Stimulated activated naive CD8-positive, alpha-beta T cell treated with anti-CD3 and anti-CD28 coated beads, Interleukin-15, amount 100 ng/mL, for 72 hours (primary cell): Measurements from ENCODE around the gene SPRY4.
"Not testable (repeated sequence)": the region's sequence is repeated elsewhere in the genome, so short reads cannot be mapped to it uniquely, and the experiment has no call there.

Experiments
- ATAC-seq: fragments of 150-1000 bp; cut with Tn5 transposase; 2 replicates; pipeline ENCODE4 v1.10.0; 2021; ENCODE audit warnings: mild to moderate bottlenecking, moderate library complexity
- DNase-seq, 2 donors: peaks; one replicate each; pipeline ENCODE4 v3.0.0; 2021 to 2022
- H3K27ac Mint-ChIP-seq, 2 donors: one replicate each; pipeline ENCODE4 v1.8.0; 2022; ENCODE audit warnings: mild to moderate bottlenecking in 2 of 2, mixed read lengths in 2 of 2, moderate library complexity in 2 of 2
- H3K27me3 Mint-ChIP-seq: one replicate; pipeline ENCODE4 v1.8.0; 2022; ENCODE audit warnings: mixed read lengths
- H3K4me1 Mint-ChIP-seq: one replicate; pipeline ENCODE4 v1.8.0; 2022; ENCODE audit warnings: mild to moderate bottlenecking, mixed read lengths
- H3K4me3 Mint-ChIP-seq, 2 donors: one replicate each; pipeline ENCODE4 v1.8.0; 2022; ENCODE audit warnings: mild to moderate bottlenecking in 2 of 2, mixed read lengths in 2 of 2, moderate library complexity in 1 of 2
- H3K9me3 Mint-ChIP-seq, 2 donors: one replicate each; pipeline ENCODE4 v1.8.0; 2022; ENCODE audit warnings: mixed read lengths in 2 of 2

The SPRY4 gene

DNA sequence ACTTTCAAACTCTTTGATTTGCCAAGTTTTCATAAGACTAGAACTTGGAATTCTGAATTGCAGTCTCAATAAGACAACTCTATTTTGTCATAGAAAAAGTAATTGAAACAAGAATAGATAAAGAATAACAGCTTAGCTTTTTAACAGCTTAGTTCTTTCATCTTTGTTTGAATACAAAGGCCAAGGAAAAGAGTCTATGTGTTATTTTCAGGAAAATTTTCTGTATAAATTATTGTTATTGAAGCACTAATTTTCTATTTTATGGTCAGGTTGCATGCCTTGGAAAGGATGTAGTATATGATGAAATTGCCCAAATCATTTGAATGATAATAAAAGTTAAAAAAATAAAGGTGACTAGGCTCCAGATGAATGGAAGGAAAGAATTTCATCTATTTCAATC lies 25.2 kb upstream of the SPRY4 start:
- Mint-ChIP-seq H3K9me3 (peaks cover 0 to 12% of the 10 kb centered on the region in 2 donors), H3K27ac (peak overlapping the region in 1 of 2 donors; percentile 63), H3K27me3 (peaks cover 9% of the 10 kb centered on the region), H3K4me1 (peaks cover 12% of the 10 kb centered on the region), H3K4me3 (no peak overlapping the region)
- DNase-seq (no peak), ATAC-seq (no peak)

- no peak overlapping the region for H3K4me3 Mint-ChIP-seq
- no peak for ATAC-seq
- H3K27ac Mint-ChIP-seq: no peak overlapping the region
- H3K9me3 Mint-ChIP-seq: peaks cover 8 to 33% of the 10 kb centered on the region in 2 donors
- H3K4me1 Mint-ChIP-seq: no peaks in the 10 kb centered on the region
- DNase-seq: no peak
- peaks cover 9% of the 10 kb centered on the region for H3K27me3 Mint-ChIP-seq
Measured at GRCh38 chr5:142346706-142347105, 21.9 kb upstream of the SPRY4 start.

DNA sequence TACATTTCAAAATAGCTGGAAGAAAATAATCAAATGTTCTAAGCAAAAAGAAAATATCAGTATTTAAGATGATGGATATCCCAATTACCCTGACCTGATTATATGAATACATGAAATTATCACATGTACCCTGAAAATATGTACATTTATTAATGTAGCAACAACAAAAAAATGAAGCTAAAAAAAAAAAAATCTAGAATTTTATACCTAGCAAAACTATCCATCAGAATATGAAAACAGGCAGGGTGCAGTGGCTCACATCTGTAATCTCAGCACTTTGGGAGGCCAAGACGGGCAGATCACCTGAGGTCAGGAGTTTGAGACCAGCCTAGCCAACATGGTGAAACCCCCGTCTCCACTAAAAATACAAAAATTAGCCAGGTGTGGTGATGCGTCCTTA lies 20.1 kb upstream of the SPRY4 start:
- H3K27ac Mint-ChIP-seq, ATAC-seq, H3K4me3 Mint-ChIP-seq, H3K4me1 Mint-ChIP-seq, DNase-seq: not testable (repeated sequence)
- H3K27me3 Mint-ChIP-seq: peaks cover 21% of the 10 kb centered on the region
- peaks cover 8 to 33% of the 10 kb centered on the region in 2 donors for H3K9me3 Mint-ChIP-seq

DNA sequence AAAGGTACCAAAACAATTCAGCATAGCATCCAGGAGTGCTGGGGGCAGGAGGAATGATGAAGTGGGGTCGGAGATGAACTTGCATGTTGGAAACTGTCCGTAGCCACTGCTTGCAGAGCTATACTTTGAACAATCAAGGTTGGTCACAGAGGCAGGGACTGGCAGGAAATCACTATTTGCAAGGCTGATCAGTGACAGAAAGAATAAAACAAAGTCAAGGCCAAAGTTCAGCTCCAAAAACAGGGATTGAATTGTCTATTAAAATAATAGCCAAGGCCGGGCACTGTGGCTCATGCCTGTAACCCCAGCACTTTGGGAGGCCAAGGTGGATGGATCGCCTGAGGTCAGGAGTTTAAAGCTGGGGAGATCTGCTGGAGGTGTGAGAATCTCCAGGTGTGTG lies 18.7 kb upstream of the SPRY4 start:
- DNase-seq (no peak), ATAC-seq (no peak)
- Mint-ChIP-seq H3K4me3 (no peak overlapping the region), H3K9me3 (peaks cover 8 to 33% of the 10 kb centered on the region in 2 donors), H3K4me1 (no peaks in the 10 kb centered on the region), H3K27ac (no peak overlapping the region), H3K27me3 (peaks cover 23% of the 10 kb centered on the region)

GRCh38 chr5:142342128-142342981 lies 17.5 kb upstream of the SPRY4 start:
- DNase-seq: no peak
- no peak overlapping the region for H3K27ac Mint-ChIP-seq
- no peaks in the 10 kb centered on the region for H3K4me1 Mint-ChIP-seq
- peaks cover 23% of the 10 kb centered on the region for H3K27me3 Mint-ChIP-seq
- H3K9me3 Mint-ChIP-seq: peaks cover 8 to 32% of the 10 kb centered on the region in 2 donors
- no peak overlapping the region for H3K4me3 Mint-ChIP-seq
- ATAC-seq: no peak

DNA sequence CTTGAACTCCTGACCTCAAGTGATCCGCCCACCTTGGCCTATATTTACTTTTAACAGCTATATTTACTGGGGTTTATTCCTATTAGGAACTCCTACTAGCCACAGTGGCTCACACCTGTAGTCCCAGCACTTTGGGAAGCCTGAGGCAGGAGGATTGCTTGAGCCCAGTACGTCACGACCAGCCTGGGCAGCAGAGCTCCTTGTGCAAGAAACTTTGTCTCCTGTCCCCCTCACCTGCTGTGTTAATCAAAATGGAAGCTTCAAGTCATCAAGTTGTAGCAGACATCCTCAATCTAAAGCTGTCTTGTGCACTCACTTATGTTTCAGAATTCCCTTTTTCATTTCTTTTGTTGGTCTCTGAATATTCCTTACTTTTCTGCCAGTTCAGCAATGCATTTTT lies 15.0 kb upstream of the SPRY4 start:
- no peak for DNase-seq
- Mint-ChIP-seq H3K4me3 (no peak overlapping the region), H3K27me3 (peaks cover 15% of the 10 kb centered on the region), H3K9me3 (peaks cover 8 to 19% of the 10 kb centered on the region in 2 donors), H3K4me1 (no peaks in the 10 kb centered on the region), H3K27ac (no peak overlapping the region)
- no peak for ATAC-seq

DNA sequence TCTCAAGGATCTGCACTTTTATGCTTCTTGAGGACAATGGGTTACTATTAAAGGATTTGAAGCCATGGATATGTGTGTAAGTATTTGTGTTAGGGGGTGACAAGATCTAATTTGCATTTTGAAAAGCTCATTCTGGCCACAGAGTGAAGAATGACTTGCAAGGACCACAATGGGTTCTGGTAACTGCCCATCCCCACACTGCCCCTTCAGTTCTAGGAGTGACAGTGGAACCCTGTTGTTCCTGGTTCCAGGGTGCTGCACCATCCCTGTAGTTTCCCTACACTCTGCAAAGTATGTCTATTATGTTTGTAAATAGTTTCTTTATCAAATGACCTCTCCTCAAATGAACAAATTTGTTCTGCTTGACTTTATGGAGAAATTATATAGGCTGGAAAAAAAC lies 9.7 kb upstream of the SPRY4 start:
- Mint-ChIP-seq H3K9me3 (no peaks in the 10 kb centered on the region), H3K4me3 (no peak overlapping the region), H3K27ac (no peak overlapping the region), H3K4me1 (no peaks in the 10 kb centered on the region), H3K27me3 (peaks cover 4% of the 10 kb centered on the region)
- ATAC-seq (no peak), DNase-seq (no peak)

DNA sequence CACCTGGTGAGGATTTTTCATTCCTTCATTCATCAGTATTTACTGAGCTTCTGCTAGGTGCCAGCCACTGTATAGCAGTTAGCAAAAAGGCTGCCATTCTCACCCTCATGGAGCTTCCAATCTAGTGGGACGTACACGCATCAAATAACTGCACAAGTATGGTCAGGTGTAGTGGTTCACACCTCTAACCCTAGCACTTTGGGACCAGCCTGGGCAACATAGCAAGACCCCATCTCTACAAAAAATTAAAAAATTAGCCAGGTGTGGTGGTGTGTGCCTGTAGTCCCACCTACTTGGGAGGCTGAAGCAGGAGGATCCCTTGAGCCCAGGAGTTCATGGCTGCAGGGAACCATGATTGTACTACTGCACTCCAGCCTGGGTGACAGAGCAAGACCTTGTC lies 8.9 kb upstream of the SPRY4 start:
- H3K27me3 Mint-ChIP-seq: peaks cover 12% of the 10 kb centered on the region
- not testable (repeated sequence) for H3K4me3 Mint-ChIP-seq, H3K27ac Mint-ChIP-seq, ATAC-seq, H3K4me1 Mint-ChIP-seq, DNase-seq, H3K9me3 Mint-ChIP-seq

GRCh38 chr5:142330444-142330843 lies 5.6 kb upstream of the SPRY4 start:
- Mint-ChIP-seq H3K27me3 (peaks cover 44% of the 10 kb centered on the region), H3K4me3 (no peak overlapping the region), H3K4me1 (peaks cover 22% of the 10 kb centered on the region), H3K9me3 (no peaks in the 10 kb centered on the region), H3K27ac (no peak overlapping the region)
- ATAC-seq: no peak
- DNase-seq: no peak

DNA sequence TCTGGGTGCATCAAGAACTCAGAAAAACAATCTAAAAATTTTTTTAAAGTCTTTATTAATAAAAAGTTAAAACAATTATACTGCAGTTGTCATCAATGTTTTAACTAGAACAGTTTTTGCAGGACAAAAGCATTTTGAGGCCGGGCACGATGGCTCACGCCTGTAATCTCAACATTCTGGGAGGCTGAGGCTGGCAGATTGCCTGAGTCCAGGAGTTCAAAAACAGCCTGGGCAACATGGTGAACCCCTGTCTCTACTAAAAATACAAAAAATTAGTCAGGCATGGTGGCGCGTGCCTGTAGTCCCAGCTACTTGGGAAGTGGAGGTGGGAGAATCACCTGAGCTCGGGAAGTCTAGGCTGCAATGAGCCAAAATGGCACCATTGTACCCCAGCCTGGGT lies 5.2 kb upstream of the SPRY4 start:
- peaks cover 26% of the 10 kb centered on the region for H3K4me1 Mint-ChIP-seq
- peaks cover 44% of the 10 kb centered on the region for H3K27me3 Mint-ChIP-seq
- H3K9me3 Mint-ChIP-seq: no peaks in the 10 kb centered on the region
- DNase-seq (no peak), ATAC-seq (no peak)
- H3K27ac Mint-ChIP-seq: no peak overlapping the region
- H3K4me3 Mint-ChIP-seq: no peak overlapping the region

DNA sequence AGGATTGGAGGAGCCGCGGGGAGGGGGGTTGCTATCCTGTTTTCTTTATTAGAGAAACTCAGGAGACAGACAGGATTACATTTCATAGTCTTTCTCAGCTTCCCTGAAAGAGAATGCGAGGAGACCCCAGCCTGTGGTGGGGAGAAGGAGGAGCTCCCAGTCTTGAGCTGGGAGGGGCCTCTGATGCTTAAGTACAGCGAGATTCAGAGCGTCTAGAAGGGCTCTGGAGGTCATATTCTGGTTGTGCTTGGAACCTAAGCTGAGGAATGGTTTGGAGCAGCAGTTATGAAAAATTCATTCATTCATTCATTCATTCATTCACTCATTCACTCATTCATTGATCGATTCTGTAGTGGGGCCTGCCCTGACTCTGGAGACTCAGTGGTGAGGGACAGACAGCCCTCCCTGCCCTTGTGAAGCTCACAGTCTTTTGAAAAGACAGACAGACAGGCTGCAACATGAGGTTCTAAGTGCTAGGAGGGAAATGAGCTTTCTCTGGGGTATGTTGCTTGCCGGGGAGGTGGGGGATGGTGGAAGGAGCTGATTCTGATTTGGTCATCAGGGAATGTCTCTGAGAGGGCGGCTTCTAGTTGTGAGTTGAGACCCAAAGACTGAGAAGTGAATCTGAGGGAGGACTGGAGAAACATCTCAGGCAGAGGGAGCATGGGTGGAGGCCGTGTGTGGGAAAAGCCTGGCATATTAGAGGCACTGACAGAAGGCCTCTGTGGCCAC lies 2.5 kb upstream of the SPRY4 start:
- H3K4me3 Mint-ChIP-seq: peak overlapping the region in 1 of 2 donors; percentile 5
- no peak overlapping the region for H3K27ac Mint-ChIP-seq
- DNase-seq: no peak
- H3K27me3 Mint-ChIP-seq: peaks cover 65% of the 10 kb centered on the region
- peaks cover 42% of the 10 kb centered on the region for H3K4me1 Mint-ChIP-seq
- no peaks in the 10 kb centered on the region for H3K9me3 Mint-ChIP-seq
- ATAC-seq: no peak

GRCh38 chr5:142326480-142326938 lies 1.7 kb upstream of the SPRY4 start:
- Mint-ChIP-seq H3K4me3 (peak overlapping the region; percentile 89 to 91), H3K4me1 (peaks cover 47% of the 10 kb centered on the region), H3K27me3 (peaks cover 73% of the 10 kb centered on the region), H3K27ac (peak overlapping the region in 1 of 2 donors; percentile 89), H3K9me3 (no peaks in the 10 kb centered on the region)
- DNase-seq (no peak), ATAC-seq (peak; percentile 2)

DNA sequence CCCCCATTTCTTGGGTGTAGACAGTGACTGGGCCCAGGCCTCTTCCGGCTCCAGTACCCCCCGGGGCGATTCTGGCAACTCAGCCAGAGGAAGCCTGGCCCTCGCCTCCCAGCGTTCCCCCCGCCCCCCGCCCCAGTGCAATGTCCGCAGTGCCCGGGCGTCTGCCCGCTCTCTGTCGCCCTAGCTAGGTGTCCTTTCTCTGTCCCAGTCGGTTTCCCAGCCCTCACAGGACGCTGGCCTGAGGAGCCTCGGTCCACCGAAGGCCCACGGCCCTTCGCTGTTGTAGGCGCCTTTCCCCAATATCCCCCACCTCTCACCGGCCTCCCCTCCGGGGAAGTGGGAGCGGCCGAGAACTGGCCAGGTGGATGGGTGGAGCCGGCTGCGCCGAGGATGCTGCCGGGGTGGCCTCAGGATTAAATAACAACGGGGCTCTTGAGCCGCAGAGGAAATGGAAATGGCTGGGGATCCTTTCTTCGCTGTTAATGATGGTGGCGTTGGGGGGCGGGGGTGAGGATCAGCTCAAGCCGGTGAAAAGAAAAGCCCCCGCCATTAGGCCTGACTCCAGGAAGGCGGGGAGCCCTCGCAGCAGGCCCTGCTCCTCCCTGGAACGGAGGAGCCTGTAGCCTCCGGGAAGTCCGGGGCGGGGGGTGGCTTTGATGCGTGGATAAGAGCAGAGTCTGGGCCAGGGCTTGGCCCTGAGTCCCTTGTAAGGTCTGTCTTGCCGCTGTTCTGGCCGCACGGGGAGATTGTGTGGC lies 1.1 kb upstream of the SPRY4 start:
- no peaks in the 10 kb centered on the region for H3K9me3 Mint-ChIP-seq
- DNase-seq: peak; percentile 39 to 50
- H3K4me3 Mint-ChIP-seq: peak overlapping the region; percentile 89 to 91
- peak overlapping the region in 1 of 2 donors; percentile 89 for H3K27ac Mint-ChIP-seq
- peaks cover 79% of the 10 kb centered on the region for H3K27me3 Mint-ChIP-seq
- peaks cover 53% of the 10 kb centered on the region for H3K4me1 Mint-ChIP-seq
- peak; percentile 33 for ATAC-seq

- peak; percentile 68 for ATAC-seq
- peak in 1 of 2 donors; percentile 17 for DNase-seq
- H3K4me3 Mint-ChIP-seq: peak overlapping the region; percentile 89 to 91
- H3K27ac Mint-ChIP-seq: peak overlapping the region; percentile 63 to 89
- no peaks in the 10 kb centered on the region for H3K9me3 Mint-ChIP-seq
- peaks cover 65% of the 10 kb centered on the region for H3K4me1 Mint-ChIP-seq
- H3K27me3 Mint-ChIP-seq: peaks cover 87% of the 10 kb centered on the region
Measured at GRCh38 chr5:142324136-142324870, 518 bp downstream of the SPRY4 start.
